Neural progenitor cell (in vitro differentiated cells): ENCODE measurements around the gene NIN.

Experiments
- EZH2 ChIP-seq: fragments of 200-600 bp; sonication (generic); IDR thresholded peaks from 2 replicates; pipeline ENCODE4 v1.6.1; 2017; ENCODE audit warnings: antibody characterized with exemption, mild to moderate bottlenecking, moderate library complexity
- TF ChIP-seq, protein P1 (sequence below): fragments of 200-600 bp; sonication (generic); IDR thresholded peaks from 2 replicates; pipeline ENCODE4 v1.5.1; 2017; ENCODE audit warnings: antibody characterized with exemption, mild to moderate bottlenecking

DNA sequence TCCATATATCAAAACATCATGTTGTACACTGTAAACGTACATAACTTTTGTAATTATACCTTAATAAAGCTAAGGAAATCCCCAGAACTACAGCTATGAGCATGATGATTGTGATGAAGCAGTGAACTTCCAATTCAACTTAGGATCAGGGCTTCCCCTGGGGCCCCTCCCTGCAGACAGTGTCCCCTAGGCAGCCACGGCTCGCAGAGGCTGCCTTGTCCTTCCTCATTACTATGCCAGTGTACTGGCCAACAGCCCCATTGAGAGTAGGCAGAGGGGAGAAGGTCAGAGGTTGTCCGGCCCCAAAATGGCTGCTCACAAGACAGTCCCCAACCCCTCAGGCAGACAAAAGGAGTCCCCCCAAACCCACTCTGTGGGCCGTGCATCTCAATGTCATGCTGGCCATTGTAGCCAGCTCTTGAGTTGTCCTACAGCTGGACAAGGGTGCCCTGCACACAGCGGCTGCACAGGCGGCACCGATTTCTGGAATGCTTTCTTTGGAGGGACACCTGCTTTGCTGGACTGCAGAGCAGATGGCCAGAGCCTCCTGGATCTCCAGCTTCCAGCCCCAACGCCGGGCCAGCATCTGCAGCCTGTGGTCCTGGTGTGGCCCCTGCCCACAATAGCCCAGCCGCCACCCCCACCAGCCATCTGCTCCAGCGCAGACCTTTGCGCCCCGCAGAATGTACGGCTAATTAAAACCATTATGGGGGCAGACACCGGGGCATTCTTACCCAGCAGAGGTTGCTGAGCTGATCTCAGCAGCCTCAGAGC lies 46.1 kb downstream of the NIN start:
- TF ChIP-seq, protein P1, sequence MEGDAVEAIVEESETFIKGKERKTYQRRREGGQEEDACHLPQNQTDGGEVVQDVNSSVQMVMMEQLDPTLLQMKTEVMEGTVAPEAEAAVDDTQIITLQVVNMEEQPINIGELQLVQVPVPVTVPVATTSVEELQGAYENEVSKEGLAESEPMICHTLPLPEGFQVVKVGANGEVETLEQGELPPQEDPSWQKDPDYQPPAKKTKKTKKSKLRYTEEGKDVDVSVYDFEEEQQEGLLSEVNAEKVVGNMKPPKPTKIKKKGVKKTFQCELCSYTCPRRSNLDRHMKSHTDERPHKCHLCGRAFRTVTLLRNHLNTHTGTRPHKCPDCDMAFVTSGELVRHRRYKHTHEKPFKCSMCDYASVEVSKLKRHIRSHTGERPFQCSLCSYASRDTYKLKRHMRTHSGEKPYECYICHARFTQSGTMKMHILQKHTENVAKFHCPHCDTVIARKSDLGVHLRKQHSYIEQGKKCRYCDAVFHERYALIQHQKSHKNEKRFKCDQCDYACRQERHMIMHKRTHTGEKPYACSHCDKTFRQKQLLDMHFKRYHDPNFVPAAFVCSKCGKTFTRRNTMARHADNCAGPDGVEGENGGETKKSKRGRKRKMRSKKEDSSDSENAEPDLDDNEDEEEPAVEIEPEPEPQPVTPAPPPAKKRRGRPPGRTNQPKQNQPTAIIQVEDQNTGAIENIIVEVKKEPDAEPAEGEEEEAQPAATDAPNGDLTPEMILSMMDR, result no peak
- no peak for TF ChIP-seq EZH2
